HG03060 (cell line): ENCODE data around the gene TRAPPC5.

Experiments
- ATAC-seq: cut with Tn5 transposase; IDR thresholded peaks from one replicate; pipeline ENCODE4 v1.9.1; 2021; ENCODE audit warnings: low read depth, moderate number of reproducible peaks; ENCODE audit not compliant: unreplicated experiment

Gene TRAPPC5

GRCh38 chr19:7645656-7646425 is 34.8 kb upstream of the TRAPPC5 start:
- no peak for ATAC-seq

GRCh38 chr19:7646426-7646700 is 34.3 kb upstream of the TRAPPC5 start:
- ATAC-seq, result no peak

- no peak for ATAC-seq
Observed at GRCh38 chr19:7647156-7647555, 33.5 kb upstream of the TRAPPC5 start.

- no peak for ATAC-seq
Observed at GRCh38 chr19:7648265-7649014, 32.2 kb upstream of the TRAPPC5 start.

GRCh38 chr19:7650148-7650547 is 30.5 kb upstream of the TRAPPC5 start:
- ATAC-seq, result no peak

- ATAC-seq, result no peak
Observed at GRCh38 chr19:7652061-7652641, 28.5 kb upstream of the TRAPPC5 start.

GRCh38 chr19:7654401-7654800 is 26.2 kb upstream of the TRAPPC5 start:
- no peak for ATAC-seq

- ATAC-seq, result no peak
Observed at GRCh38 chr19:7655581-7655980, 25.1 kb upstream of the TRAPPC5 start.

- ATAC-seq, result no peak
Observed at GRCh38 chr19:7657131-7657751, 23.4 kb upstream of the TRAPPC5 start.

GRCh38 chr19:7658219-7658686 is 22.4 kb upstream of the TRAPPC5 start:
- ATAC-seq, result no peak

- no peak for ATAC-seq
Observed at GRCh38 chr19:7661744-7662538, 18.7 kb upstream of the TRAPPC5 start.

- no peak for ATAC-seq
Observed at GRCh38 chr19:7662657-7663056, 18.0 kb upstream of the TRAPPC5 start.

GRCh38 chr19:7663706-7664105 is 16.9 kb upstream of the TRAPPC5 start:
- no peak for ATAC-seq

GRCh38 chr19:7665076-7665475 is 15.6 kb upstream of the TRAPPC5 start:
- no peak for ATAC-seq

GRCh38 chr19:7668842-7669241 is 11.8 kb upstream of the TRAPPC5 start, which contains the start of gene RETN:
RETN (plus strand) TSS chr19:7669049; CDS start chr19:7669327, 278 bp downstream.
- ATAC-seq, result no peak

- ATAC-seq, result no peak
Observed at GRCh38 chr19:7669641-7670040, 11.0 kb upstream of the TRAPPC5 start.

- ATAC-seq, result no peak
Observed at GRCh38 chr19:7670150-7670783, 10.4 kb upstream of the TRAPPC5 start.

GRCh38 chr19:7670790-7671189 is 9.8 kb upstream of the TRAPPC5 start:
- ATAC-seq, result no peak

- ATAC-seq, result no peak
Observed at GRCh38 chr19:7672522-7672921, 8.1 kb upstream of the TRAPPC5 start.
